HG03457 (cell line): ENCODE data around the gene SNX7.

ENCODE experiments used
- ATAC-seq: cut with Tn5 transposase; IDR thresholded peaks from one replicate; pipeline ENCODE4 v1.9.1; 2021; ENCODE audit warnings: moderate number of reproducible peaks; ENCODE audit not compliant: unreplicated experiment

The SNX7 gene

GRCh38 chr1:98696077-98696476, 34.6 kb downstream of the SNX7 start:
- no peak for ATAC-seq

GRCh38 chr1:98697781-98698180, 36.3 kb downstream of the SNX7 start:
- ATAC-seq, result no peak

GRCh38 chr1:98698625-98699024, 37.1 kb downstream of the SNX7 start:
- ATAC-seq, result no peak

GRCh38 chr1:98700228-98700627, 38.7 kb downstream of the SNX7 start:
- no peak for ATAC-seq

GRCh38 chr1:98702976-98703375, 41.5 kb downstream of the SNX7 start:
- ATAC-seq, result no peak

GRCh38 chr1:98704474-98704873, 43.0 kb downstream of the SNX7 start:
- ATAC-seq, result no peak

GRCh38 chr1:98704971-98705370, 43.5 kb downstream of the SNX7 start:
- ATAC-seq, result no peak

GRCh38 chr1:98705591-98705990, 44.1 kb downstream of the SNX7 start:
- no peak for ATAC-seq

GRCh38 chr1:98706173-98706843, 44.8 kb downstream of the SNX7 start:
- ATAC-seq, result no peak

GRCh38 chr1:98707556-98707955, 46.0 kb downstream of the SNX7 start:
- ATAC-seq, result no peak

GRCh38 chr1:98709906-98710305, 48.4 kb downstream of the SNX7 start:
- ATAC-seq, result no peak

- no peak for ATAC-seq
Measured at GRCh38 chr1:98723574-98723973, 62.1 kb downstream of the SNX7 start.

GRCh38 chr1:98732985-98733781, 71.7 kb downstream of the SNX7 start:
- no peak for ATAC-seq

GRCh38 chr1:98733782-98734112, 72.2 kb downstream of the SNX7 start:
- ATAC-seq, result no peak

- no peak for ATAC-seq
Measured at GRCh38 chr1:98735756-98736155, 74.2 kb downstream of the SNX7 start.

- ATAC-seq, result no peak
Measured at GRCh38 chr1:98737835-98738234, 76.3 kb downstream of the SNX7 start.

GRCh38 chr1:98739762-98740161, 78.2 kb downstream of the SNX7 start:
- no peak for ATAC-seq

GRCh38 chr1:98741164-98741563, 79.6 kb downstream of the SNX7 start:
- no peak for ATAC-seq

GRCh38 chr1:98749152-98749756, 87.7 kb downstream of the SNX7 start:
- no peak for ATAC-seq

GRCh38 chr1:98754176-98754575, 92.7 kb downstream of the SNX7 start:
- ATAC-seq, result no peak

GRCh38 chr1:98761219-98761865, 99.8 kb downstream of the SNX7 start:
- ATAC-seq, result no peak
